IgD-negative memory B cell (primary cell): ENCODE data around the gene GABRG3. TPM values are rescaled to one million over a fixed set of nuclear protein-coding genes. Genes with fewer than 3 reads are reported as not detected.

Source experiments
- H3K27ac Mint-ChIP-seq, 3 donors: one replicate each; pipeline ENCODE4 v1.8.0; 2020 to 2022; ENCODE audit warnings: mild to moderate bottlenecking in 3 of 3, mixed read lengths in 3 of 3, moderate library complexity in 1 of 3
- H3K27me3 Mint-ChIP-seq: one replicate; pipeline ENCODE4 v1.8.0; 2021; ENCODE audit warnings: mixed read lengths
- H3K36me3 Mint-ChIP-seq: one replicate; pipeline ENCODE4 v1.8.0; 2020; ENCODE audit warnings: mild to moderate bottlenecking, mixed read lengths
- H3K4me1 Mint-ChIP-seq, 3 donors: one replicate each; pipeline ENCODE4 v1.8.0; 2020 to 2022; ENCODE audit warnings: mixed read lengths in 3 of 3, mild to moderate bottlenecking in 1 of 3
- H3K4me3 Mint-ChIP-seq, 4 donors: one replicate each; pipeline ENCODE4 v1.8.0; 2020 to 2022; ENCODE audit warnings: mild to moderate bottlenecking in 4 of 4, mixed read lengths in 4 of 4, moderate library complexity in 3 of 4
- H3K9me3 Mint-ChIP-seq, 3 donors: one replicate each; pipeline ENCODE4 v1.8.0; 2020 to 2021; ENCODE audit warnings: mixed read lengths in 3 of 3, mild to moderate bottlenecking in 1 of 3
- polyA plus RNA-seq: library from polyadenylated mRNA; unstranded; fragments of 300-500 nt; fragmentation: Illumina TruSeq; gene quantifications from one replicate; pipeline ENCODE4 v1.2.3, GENCODE V29; 2021

GABRG3 gene
- polyA plus RNA-seq, 1 donor from 2014 or later, result not detected

GRCh38 chr15:27089676-27090075 is 118.7 kb downstream of the GABRG3 start:
- no peak overlapping the region for H3K4me3 Mint-ChIP-seq
- H3K9me3 Mint-ChIP-seq, result peaks cover 3 to 9% (median 7%) of the 10 kb centered on the region in 3 donors
- H3K27me3 Mint-ChIP-seq, result no peaks in the 10 kb centered on the region
- H3K27ac Mint-ChIP-seq, result no peak overlapping the region
- H3K4me1 Mint-ChIP-seq, result no peaks in the 10 kb centered on the region
- peaks cover 1% of the 10 kb centered on the region for H3K36me3 Mint-ChIP-seq

GRCh38 chr15:27091270-27091940 is 120.4 kb downstream of the GABRG3 start:
- no peaks in the 10 kb centered on the region for H3K4me1 Mint-ChIP-seq
- peaks cover 1% of the 10 kb centered on the region for H3K36me3 Mint-ChIP-seq
- peaks cover 3 to 11% (median 7%) of the 10 kb centered on the region in 3 donors for H3K9me3 Mint-ChIP-seq
- no peaks in the 10 kb centered on the region for H3K27me3 Mint-ChIP-seq
- no peak overlapping the region for H3K27ac Mint-ChIP-seq
- H3K4me3 Mint-ChIP-seq, result no peak overlapping the region

DNA sequence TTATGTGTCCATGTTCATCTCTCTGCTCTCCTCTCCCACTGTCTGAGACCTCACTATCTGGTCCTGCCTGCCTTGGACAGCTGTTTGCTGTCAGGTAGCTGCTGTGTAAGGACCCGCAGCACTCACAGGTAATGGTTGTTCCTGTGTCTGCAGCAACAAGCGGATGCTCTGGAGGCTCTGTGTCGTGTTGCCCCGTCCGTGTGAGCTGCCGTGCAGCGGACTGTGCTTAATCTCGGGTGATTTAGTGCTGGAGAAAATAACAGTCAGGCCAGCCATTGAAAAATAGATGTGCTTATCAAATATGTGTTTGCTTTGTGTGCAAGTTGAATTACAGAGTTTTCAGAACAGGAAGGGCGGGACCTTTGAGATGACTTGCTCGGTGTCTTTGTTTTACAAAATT is 121.4 kb downstream of the GABRG3 start:
- H3K4me1 Mint-ChIP-seq, result no peaks in the 10 kb centered on the region
- H3K9me3 Mint-ChIP-seq, result peaks cover 3 to 11% (median 7%) of the 10 kb centered on the region in 3 donors
- no peak overlapping the region for H3K27ac Mint-ChIP-seq
- no peak overlapping the region for H3K4me3 Mint-ChIP-seq
- H3K36me3 Mint-ChIP-seq, result peaks cover 1% of the 10 kb centered on the region
- no peaks in the 10 kb centered on the region for H3K27me3 Mint-ChIP-seq

DNA sequence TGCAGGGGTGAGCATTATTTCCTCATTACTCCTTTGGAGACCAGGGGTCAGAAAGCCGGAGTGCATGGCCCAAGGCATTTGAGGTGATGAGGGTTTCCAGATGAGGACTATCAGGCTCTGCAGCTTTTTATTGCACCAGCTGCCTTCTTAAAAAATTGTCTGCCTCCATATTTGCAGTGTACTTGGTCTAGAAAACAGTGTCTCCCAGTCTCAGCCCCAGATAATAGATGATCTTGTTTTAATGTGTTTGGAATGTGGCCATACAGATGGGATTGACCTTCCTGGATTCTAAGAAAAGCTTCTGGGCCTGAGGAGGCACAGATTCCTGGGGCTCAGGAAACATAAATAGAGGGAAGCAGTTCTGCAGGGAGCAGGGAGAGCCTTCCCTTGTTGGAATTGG is 123.3 kb downstream of the GABRG3 start:
- H3K4me3 Mint-ChIP-seq, result no peak overlapping the region
- H3K36me3 Mint-ChIP-seq, result peaks cover 1% of the 10 kb centered on the region
- no peak overlapping the region for H3K27ac Mint-ChIP-seq
- H3K27me3 Mint-ChIP-seq, result no peaks in the 10 kb centered on the region
- no peaks in the 10 kb centered on the region for H3K4me1 Mint-ChIP-seq
- H3K9me3 Mint-ChIP-seq, result peaks cover 5 to 12% (median 11%) of the 10 kb centered on the region in 3 donors

DNA sequence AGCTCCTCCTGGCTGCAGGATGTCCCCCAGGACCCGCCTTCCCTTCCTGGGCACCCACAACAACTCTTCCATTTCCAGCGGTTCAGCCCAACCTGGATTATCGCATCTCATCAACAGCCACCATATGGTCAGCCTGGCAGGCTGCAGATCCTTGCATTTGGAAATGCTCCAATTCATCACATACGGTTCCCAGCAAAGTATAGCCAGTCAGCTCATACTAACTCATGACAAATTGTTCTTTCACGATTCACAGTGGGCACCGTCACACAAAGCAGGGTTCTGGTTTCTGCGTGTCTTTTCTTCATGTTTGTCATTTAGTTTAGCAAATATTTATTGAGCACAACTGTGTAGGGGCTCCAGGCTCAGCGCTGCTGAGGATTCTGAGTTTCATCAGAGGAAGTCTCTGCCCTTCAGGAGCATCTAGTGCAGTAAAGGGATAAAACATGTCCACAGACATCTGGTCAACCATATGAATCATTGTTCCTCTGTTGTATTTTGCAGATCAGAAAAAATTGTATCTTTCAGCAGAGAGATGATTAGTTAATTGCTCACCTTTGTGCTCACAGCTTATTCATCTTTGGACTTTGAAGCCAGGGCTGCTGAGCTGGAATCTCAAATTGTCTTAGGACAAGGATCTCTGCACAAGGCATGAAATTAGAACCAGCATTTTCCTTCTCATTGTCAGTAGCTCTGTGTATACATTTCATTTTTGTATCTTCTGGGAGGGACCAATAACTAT is 125.1 kb downstream of the GABRG3 start:
- Mint-ChIP-seq H3K4me1 (no peaks in the 10 kb centered on the region), H3K27me3 (no peaks in the 10 kb centered on the region), H3K36me3 (peaks cover 1% of the 10 kb centered on the region), H3K27ac (peak overlapping the region in 1 of 3 donors; percentile 68), H3K9me3 (peaks cover 5 to 11% (median 9%) of the 10 kb centered on the region in 3 donors), H3K4me3 (no peak overlapping the region)

- H3K9me3 Mint-ChIP-seq, result peaks cover 1 to 11% (median 8%) of the 10 kb centered on the region in 3 donors
- H3K36me3 Mint-ChIP-seq, result peaks cover 1% of the 10 kb centered on the region
- H3K27me3 Mint-ChIP-seq, result no peaks in the 10 kb centered on the region
- H3K4me3 Mint-ChIP-seq, result no peak overlapping the region
- no peaks in the 10 kb centered on the region for H3K4me1 Mint-ChIP-seq
- H3K27ac Mint-ChIP-seq, result no peak overlapping the region
These were observed 126.5 kb downstream of the GABRG3 start for GRCh38 chr15:27097506-27097905.

- Mint-ChIP-seq H3K36me3 (no peaks in the 10 kb centered on the region), H3K4me3 (no peak overlapping the region), H3K27ac (no peak overlapping the region), H3K27me3 (no peaks in the 10 kb centered on the region), H3K9me3 (peaks cover 3 to 13% (median 7%) of the 10 kb centered on the region in 3 donors), H3K4me1 (no peaks in the 10 kb centered on the region)
These were observed 131.0 kb downstream of the GABRG3 start for GRCh38 chr15:27101982-27102381.

DNA sequence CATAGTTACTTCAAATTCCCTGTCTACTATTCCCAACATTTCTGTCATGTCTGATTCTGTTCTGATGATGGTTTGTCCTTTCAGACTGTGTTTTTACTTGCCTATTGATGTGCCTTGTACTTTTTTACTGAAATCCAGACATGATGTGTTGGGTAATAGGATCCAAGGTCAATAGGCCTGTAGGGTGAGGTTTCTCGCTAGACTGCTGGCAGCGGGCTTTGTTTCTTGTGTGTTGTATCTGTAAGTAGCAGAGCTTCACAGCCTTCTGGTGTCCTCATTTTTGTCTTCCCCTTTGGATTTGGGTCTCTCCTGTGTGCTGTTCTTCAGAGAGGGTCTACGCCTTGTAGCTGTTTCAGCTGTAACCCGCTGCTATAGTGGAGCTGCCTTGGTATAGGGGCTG is 140.3 kb downstream of the GABRG3 start:
- no peak overlapping the region for H3K4me3 Mint-ChIP-seq
- H3K27ac Mint-ChIP-seq, result no peak overlapping the region
- H3K4me1 Mint-ChIP-seq, result no peaks in the 10 kb centered on the region
- H3K9me3 Mint-ChIP-seq, result peaks cover 0 to 14% (median 1%) of the 10 kb centered on the region in 3 donors
- no peaks in the 10 kb centered on the region for H3K36me3 Mint-ChIP-seq
- no peaks in the 10 kb centered on the region for H3K27me3 Mint-ChIP-seq

DNA sequence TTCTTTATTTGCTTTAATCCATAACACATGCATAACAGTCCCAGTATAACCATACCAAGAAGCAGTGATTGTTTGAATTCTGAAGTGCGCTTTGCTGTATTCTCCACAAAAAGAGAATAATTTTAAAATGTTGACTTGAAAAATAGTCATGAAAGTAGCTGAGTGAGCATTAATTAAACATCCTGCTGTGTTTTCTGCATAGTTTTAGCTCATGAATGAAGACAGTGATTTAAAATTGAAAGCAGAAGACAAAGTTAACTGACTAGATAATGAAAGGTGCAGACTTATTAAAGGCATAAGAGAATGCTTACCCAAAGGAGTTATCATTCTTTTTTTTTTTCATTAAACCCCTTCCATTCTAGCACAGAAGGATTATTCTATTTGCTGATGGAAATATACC is 143.5 kb downstream of the GABRG3 start:
- Mint-ChIP-seq H3K27me3 (no peaks in the 10 kb centered on the region), H3K4me3 (no peak overlapping the region), H3K36me3 (peaks cover 3% of the 10 kb centered on the region), H3K27ac (no peak overlapping the region), H3K4me1 (no peaks in the 10 kb centered on the region), H3K9me3 (peaks cover 2 to 17% (median 2%) of the 10 kb centered on the region in 3 donors)

DNA sequence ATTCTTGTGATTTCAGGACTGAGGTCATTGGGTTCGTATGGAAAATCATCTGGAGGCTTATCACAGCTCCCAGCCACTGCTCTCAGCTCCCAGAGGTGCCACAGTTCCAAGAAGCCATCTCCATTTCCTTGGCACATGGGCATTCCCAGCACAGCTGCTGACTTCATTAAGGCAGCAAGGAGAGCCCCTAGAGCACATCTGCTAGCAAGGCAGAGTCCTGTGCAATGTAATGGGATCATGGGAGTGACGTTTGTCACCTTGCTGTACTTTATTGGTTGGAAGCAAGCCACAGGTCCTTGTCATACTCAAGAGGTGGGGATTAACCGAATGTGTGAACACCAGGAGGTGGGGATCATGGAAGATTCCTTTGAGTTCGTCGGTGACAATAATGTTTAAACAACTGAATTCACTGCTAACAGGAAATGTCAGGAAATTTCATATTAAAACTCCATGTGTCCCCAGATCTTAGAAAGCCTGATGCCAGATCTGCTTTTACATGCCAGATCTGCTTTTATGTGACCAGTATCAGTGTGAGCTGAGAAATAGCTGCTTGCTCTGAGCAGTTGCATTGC is 148.8 kb downstream of the GABRG3 start:
- Mint-ChIP-seq H3K36me3 (peaks cover 3% of the 10 kb centered on the region), H3K4me1 (no peaks in the 10 kb centered on the region), H3K4me3 (no peak overlapping the region), H3K9me3 (peaks cover 4 to 13% (median 4%) of the 10 kb centered on the region in 3 donors), H3K27ac (no peak overlapping the region), H3K27me3 (no peaks in the 10 kb centered on the region)

DNA sequence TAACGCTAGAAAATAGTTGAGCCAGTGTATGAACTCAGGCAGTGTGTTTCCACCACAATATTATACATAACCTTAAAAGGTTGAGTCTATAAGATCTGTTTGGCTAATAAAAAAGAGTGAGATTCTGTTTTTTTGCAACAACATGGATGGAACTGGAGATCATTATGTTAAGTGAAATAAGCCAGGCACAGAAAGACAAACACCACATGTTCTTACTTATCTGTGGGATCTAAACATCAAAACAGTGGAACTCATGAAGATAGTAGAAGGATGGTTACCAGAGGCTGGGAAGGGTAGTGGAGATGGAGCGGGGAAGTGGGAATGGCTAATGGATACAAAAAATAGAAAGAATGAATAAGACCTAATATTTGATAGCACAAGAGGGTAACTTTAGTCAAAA is 150.7 kb downstream of the GABRG3 start:
- H3K9me3 Mint-ChIP-seq, result peaks cover 3 to 9% (median 4%) of the 10 kb centered on the region in 3 donors
- H3K4me1 Mint-ChIP-seq, result no peaks in the 10 kb centered on the region
- H3K36me3 Mint-ChIP-seq, result peaks cover 3% of the 10 kb centered on the region
- no peak overlapping the region for H3K4me3 Mint-ChIP-seq
- H3K27me3 Mint-ChIP-seq, result no peaks in the 10 kb centered on the region
- no peak overlapping the region for H3K27ac Mint-ChIP-seq

GRCh38 chr15:27123291-27123690 is 152.3 kb downstream of the GABRG3 start:
- Mint-ChIP-seq H3K27me3 (no peaks in the 10 kb centered on the region), H3K36me3 (no peaks in the 10 kb centered on the region), H3K27ac (no peak overlapping the region), H3K9me3 (peaks cover 6 to 12% (median 7%) of the 10 kb centered on the region in 3 donors), H3K4me3 (no peak overlapping the region), H3K4me1 (no peaks in the 10 kb centered on the region)

DNA sequence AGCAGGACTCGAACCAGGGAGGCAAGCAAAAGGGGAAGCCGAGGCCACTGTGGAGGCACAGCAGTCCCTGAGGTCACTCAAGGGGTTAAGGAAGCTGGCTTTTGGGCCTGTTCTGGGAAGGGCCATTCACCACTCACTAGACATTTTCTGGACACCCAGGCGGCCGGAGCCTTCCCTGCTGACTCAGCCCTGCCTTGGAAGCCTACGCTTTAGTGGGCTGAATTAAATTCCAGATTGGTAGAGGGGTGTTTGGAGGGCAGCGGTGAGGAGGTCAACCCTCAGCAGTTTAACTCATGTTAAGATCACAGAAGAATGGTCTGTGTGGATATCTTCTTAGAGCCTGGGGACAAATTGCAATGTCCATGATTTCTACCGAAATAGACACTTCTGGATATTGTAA is 152.8 kb downstream of the GABRG3 start:
- Mint-ChIP-seq H3K27me3 (no peaks in the 10 kb centered on the region), H3K27ac (no peak overlapping the region), H3K4me3 (no peak overlapping the region), H3K36me3 (no peaks in the 10 kb centered on the region), H3K4me1 (no peaks in the 10 kb centered on the region), H3K9me3 (peaks cover 6 to 12% (median 7%) of the 10 kb centered on the region in 3 donors)

GRCh38 chr15:27124287-27124871 is 153.4 kb downstream of the GABRG3 start:
- peaks cover 4 to 7% (median 6%) of the 10 kb centered on the region in 3 donors for H3K9me3 Mint-ChIP-seq
- H3K27me3 Mint-ChIP-seq, result no peaks in the 10 kb centered on the region
- H3K4me3 Mint-ChIP-seq, result no peak overlapping the region
- no peak overlapping the region for H3K27ac Mint-ChIP-seq
- H3K36me3 Mint-ChIP-seq, result no peaks in the 10 kb centered on the region
- no peaks in the 10 kb centered on the region for H3K4me1 Mint-ChIP-seq

DNA sequence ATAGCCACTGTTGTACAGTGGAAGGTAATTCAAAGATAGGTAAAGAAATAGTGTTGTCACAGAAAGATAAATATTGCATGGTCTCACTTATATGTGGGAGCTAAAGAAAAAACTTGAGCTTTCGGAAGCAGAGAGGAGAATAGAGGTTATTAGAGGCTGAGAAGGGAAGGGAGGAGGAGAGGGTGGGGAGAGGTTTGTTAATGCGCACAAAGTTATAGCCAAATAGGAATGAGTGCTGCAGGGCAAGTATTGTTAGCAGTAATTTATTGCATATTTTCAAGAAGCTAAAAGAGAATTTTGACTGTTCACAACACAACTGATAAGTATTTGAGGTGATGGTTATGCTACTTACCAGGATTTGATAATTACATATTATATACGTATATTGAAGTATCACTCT is 154.2 kb downstream of the GABRG3 start:
- H3K27me3 Mint-ChIP-seq, result no peaks in the 10 kb centered on the region
- H3K4me1 Mint-ChIP-seq, result no peaks in the 10 kb centered on the region
- no peaks in the 10 kb centered on the region for H3K36me3 Mint-ChIP-seq
- H3K4me3 Mint-ChIP-seq, result no peak overlapping the region
- peaks cover 4 to 9% (median 8%) of the 10 kb centered on the region in 3 donors for H3K9me3 Mint-ChIP-seq
- no peak overlapping the region for H3K27ac Mint-ChIP-seq
